H1 (cell line): Measurements from ENCODE around the gene LMBR1. TPM values are rescaled to one million over a fixed set of nuclear protein-coding genes. Genes with fewer than 3 reads are reported as not detected.

ENCODE experiments used
- CTCF ChIA-PET: fragments of 300-600 bp; sonication (Branson Sonifier 250); formaldehyde crosslinking; loops from one replicate; lab custom pipeline; 2021; ENCODE audit not compliant: partially characterized antibody; lab: Charles Lee
- POLR2A ChIA-PET: fragments of 300-600 bp; sonication (Branson Sonifier 250); formaldehyde crosslinking; loops from one replicate; lab custom pipeline; 2021; ENCODE audit warnings: inconsistent platforms; ENCODE audit not compliant: partially characterized antibody; lab: Charles Lee
- DNase-seq, 2 experiments: peaks; one replicate each; pipeline versions ENCODE4 v3.0.0 to v3.0.0-alpha.2; 2010 to 2022; ENCODE audit warnings: low spot score in 2 of 2, low read depth in 1 of 2, mixed read lengths in 1 of 2
- FAIRE-seq: peaks from 2 replicates; lab custom pipeline; 2011; peaks lifted over from hg19 to GRCh38; lab: Jason Lieb, UNC
- H2AFZ ChIP-seq: 2 replicates; pipeline ENCODE4 v1.8.1; 2012; ENCODE audit warnings: low read length, inconsistent platforms
- H2AK5ac ChIP-seq: 2 replicates; pipeline ENCODE4 v1.6.1; 2013; ENCODE audit warnings: low read depth, low read length
- H2BK120ac ChIP-seq: replicated peaks from 2 replicates; pipeline ENCODE3; 2013; ENCODE audit warnings: low read depth, low read length, inconsistent platforms
- H2BK12ac ChIP-seq: 2 replicates; pipeline ENCODE4 v1.6.1; 2013; ENCODE audit warnings: low read depth, low read length
- H2BK15ac ChIP-seq: 2 replicates; pipeline ENCODE4 v1.6.1; 2013; ENCODE audit warnings: low read length
- H2BK20ac ChIP-seq: 2 replicates; pipeline ENCODE4 v1.6.1; 2013; ENCODE audit warnings: low read length
- H2BK5ac ChIP-seq: 2 replicates; pipeline ENCODE4 v1.6.1; 2013; ENCODE audit warnings: low read depth, low read length
- H3K14ac ChIP-seq: 2 replicates; pipeline ENCODE4 v1.6.1; 2013; ENCODE audit warnings: inconsistent platforms; ENCODE audit not compliant: insufficient read length
- H3K18ac ChIP-seq: 2 replicates; pipeline ENCODE4 v1.6.1; 2013; ENCODE audit warnings: low read length; ENCODE audit errors: extremely low read depth
- H3K23ac ChIP-seq: 2 replicates; pipeline ENCODE4 v1.6.1; 2013; ENCODE audit warnings: inconsistent platforms; ENCODE audit not compliant: insufficient read length
- H3K23me2 ChIP-seq: 2 replicates; pipeline ENCODE4 v1.6.1; 2013; ENCODE audit warnings: low read depth, low read length
- H3K27ac ChIP-seq: 2 replicates; pipeline ENCODE4 v1.6.1; 2011; ENCODE audit warnings: low read depth, low read length, inconsistent platforms
- H3K27me3 ChIP-seq, 4 experiments: replicated peaks in 1 of 4; 1 replicate in 1 of 4; 2 replicates in 3 of 4; pipeline versions ENCODE4 v1.6.1 to v1.8.1; 2011 to 2013; ENCODE audit warnings: low read length in 3 of 4, mild to moderate bottlenecking in 3 of 4, inconsistent platforms in 2 of 4, mixed read lengths in 2 of 4, moderate library complexity in 1 of 4; ENCODE audit not compliant: control insufficient read depth in 3 of 4, insufficient read depth in 3 of 4; ENCODE audit errors: extremely low read depth in 1 of 4
- H3K36me3 ChIP-seq, 4 experiments: 2 replicates each; pipeline versions ENCODE4 v1.6.1 to v1.8.1; 2011 to 2013; ENCODE audit warnings: mild to moderate bottlenecking in 4 of 4, low read length in 3 of 4, moderate library complexity in 2 of 4, control low read depth in 1 of 4, inconsistent platforms in 1 of 4; ENCODE audit not compliant: insufficient read depth in 4 of 4, control insufficient read depth in 2 of 4
- H3K4ac ChIP-seq: replicated peaks from 2 replicates; pipeline ENCODE3; 2013; ENCODE audit warnings: low read length, low read depth, mixed read lengths, inconsistent platforms; ENCODE audit not compliant: insufficient read length
- H3K4me1 ChIP-seq, 4 experiments: replicated peaks in 1 of 4; 1 replicate in 1 of 4; 2 replicates in 3 of 4; pipeline versions ENCODE4 v1.6.1 to v1.8.1; 2011 to 2013; ENCODE audit warnings: low read length in 3 of 4, inconsistent platforms in 2 of 4, mixed read lengths in 1 of 4; ENCODE audit not compliant: insufficient read depth in 4 of 4, control insufficient read depth in 3 of 4
- H3K4me2 ChIP-seq, 2 experiments: 2 replicates each; pipeline versions ENCODE4 v1.6.1 to v1.8.1; 2011 to 2013; ENCODE audit warnings: low read depth in 2 of 2, low read length in 2 of 2, control low read depth in 1 of 2, inconsistent platforms in 1 of 2, mild to moderate bottlenecking in 1 of 2; ENCODE audit not compliant: insufficient read depth in 1 of 2
- H3K4me3 ChIP-seq, 4 experiments: fragments of 200-600, 300-600 bp in 1 of 4; sonication (generic), shearing (Covaris generic), sonication (Bioruptor Twin) in 1 of 4; 2 replicates each; pipeline versions ENCODE4 v1.5.1 to v1.8.1; 2011 to 2016; ENCODE audit warnings: low read length in 4 of 4, low read depth in 3 of 4, control low read depth in 2 of 4, inconsistent platforms in 2 of 4, mild to moderate bottlenecking in 2 of 4, mixed read lengths in 1 of 4, moderate library complexity in 1 of 4; ENCODE audit not compliant: insufficient read depth in 2 of 4; ENCODE audit errors: extremely low read depth in 1 of 4
- H3K56ac ChIP-seq: replicated peaks from 2 replicates; pipeline ENCODE3; 2013; ENCODE audit warnings: low read depth, mild to moderate bottlenecking, mixed read lengths, low read length, inconsistent platforms; ENCODE audit not compliant: insufficient read length
- H3K79me1 ChIP-seq: 2 replicates; pipeline ENCODE4 v1.6.1; 2013; ENCODE audit warnings: low read depth, low read length, control low read depth
- H3K79me2 ChIP-seq, 2 experiments: 2 replicates each; pipeline versions ENCODE4 v1.6.1 to v1.8.1; 2012 to 2013; ENCODE audit warnings: low read length in 2 of 2, mild to moderate bottlenecking in 2 of 2, inconsistent platforms in 1 of 2; ENCODE audit not compliant: insufficient read depth in 2 of 2, control insufficient read depth in 1 of 2
- H3K9ac ChIP-seq, 4 experiments: replicated peaks in 1 of 4; 1 replicate in 1 of 4; 2 replicates in 3 of 4; pipeline versions ENCODE4 v1.6.1 to v1.8.1; 2011 to 2013; ENCODE audit warnings: low read depth in 3 of 4, low read length in 3 of 4, control low read depth in 2 of 4, mild to moderate bottlenecking in 2 of 4, moderate library complexity in 2 of 4, inconsistent platforms in 1 of 4; ENCODE audit errors: extremely low read depth in 1 of 4
- H3K9me3 ChIP-seq, 2 experiments: 2 replicates each; pipeline versions ENCODE4 v1.6.1 to v1.8.1; 2012 to 2013; ENCODE audit warnings: mild to moderate bottlenecking in 2 of 2, moderate library complexity in 2 of 2, control low read depth in 1 of 2, inconsistent platforms in 1 of 2, low read depth in 1 of 2, low read length in 1 of 2, mixed read lengths in 1 of 2; ENCODE audit not compliant: insufficient read depth in 2 of 2
- H4K20me1 ChIP-seq, 2 experiments: replicated peaks in 1 of 2; 2 replicates each; pipeline versions ENCODE3 to v1.8.1; 2011 to 2013; ENCODE audit warnings: inconsistent platforms in 2 of 2, low read length in 2 of 2, mild to moderate bottlenecking in 1 of 2; ENCODE audit not compliant: insufficient read depth in 2 of 2, control insufficient read depth in 1 of 2
- H4K5ac ChIP-seq: 2 replicates; pipeline ENCODE4 v1.6.1; 2013; ENCODE audit warnings: low read length, low read depth, mixed read lengths, inconsistent platforms; ENCODE audit not compliant: insufficient read length
- H4K8ac ChIP-seq: 2 replicates; pipeline ENCODE4 v1.8.0; 2013; ENCODE audit warnings: mild to moderate bottlenecking, moderate library complexity, low read length, inconsistent platforms; ENCODE audit not compliant: insufficient read depth; ENCODE audit errors: extremely low read depth
- H4K91ac ChIP-seq: replicated peaks from 2 replicates; pipeline ENCODE3; 2013; ENCODE audit warnings: low read length, mixed read lengths, inconsistent platforms; ENCODE audit not compliant: insufficient read length
- GTF2F1 ChIP-seq: IDR thresholded peaks from 2 replicates; pipeline ENCODE4 v1.6.1; 2012; ENCODE audit warnings: low read depth, low read length, improper control_type of control experiment, borderline replicate concordance
- JUND ChIP-seq: IDR thresholded peaks from 2 replicates; pipeline ENCODE4 v1.6.1; 2011; ENCODE audit warnings: mild to moderate bottlenecking, improper control_type of control experiment, low read length
- RFX5 ChIP-seq: IDR thresholded peaks from 2 replicates; pipeline ENCODE4 v1.6.1; 2011; ENCODE audit warnings: low read depth, low read length, improper control_type of control experiment, borderline replicate concordance
- SAP30 ChIP-seq: fragments of 300-600 bp; sonication (generic); IDR thresholded peaks from 2 replicates; pipeline ENCODE4 v1.7.1; 2012; ENCODE audit warnings: low read length, moderate library complexity, mild to moderate bottlenecking, inconsistent platforms; ENCODE audit not compliant: insufficient read depth, insufficient replicate concordance
- WGBS, 2 experiments: shearing (Covaris generic) in 1 of 2; methylation state at CpG; one replicate each; pipeline versions ENCODE4 v1.1.6 to v1.1.7; 2013 to 2015; ENCODE audit warnings: low lambda C conversion rate in 2 of 2, mixed read lengths in 2 of 2, inconsistent platforms in 1 of 2, low coverage in 1 of 2, missing lambda C conversion rate in 1 of 2; ENCODE audit not compliant: insufficient replicate concordance in 2 of 2, insufficient coverage in 1 of 2, insufficient read length in 1 of 2; ENCODE audit errors: extremely low coverage in 1 of 2, missing lambda C conversion rate in 1 of 2; 5-methylcytosine and 5-hydroxymethylcytosine counted together
- polyA plus RNA-seq, 7 experiments: library from polyadenylated mRNA; depleted of rRNA in 3 of 7; stranded (reverse) in 5 of 7; unstranded in 2 of 7; fragments of >200 nt in 5 of 7; fragments of 200-250 nt in 2 of 7; gene quantifications; 1 replicate in 5 of 7; 2 replicates in 1 of 7; 4 replicates in 1 of 7; pipeline versions ENCODE4 v1.2.1 to v1.2.3, GENCODE V29; 2011 to 2013; ENCODE audit warnings: missing spikeins in 2 of 7, mixed read lengths in 2 of 7
- total RNA-seq: library from RNA; stranded (reverse); fragmentation: NEBNext Ultra II Directional; extraction: Animal tissue kit (Norgen Biotek cat#: 25700); gene quantifications from 2 replicates; pipeline ENCODE4 v1.2.1, GENCODE V29; 2021

The LMBR1 gene
- total and polyA plus RNA-seq, 2 of the 8 experiments (the other 6 are each of a cell fraction or from before 2014, with no cell fraction given) = 15.1 to 70.4 TPM

DNA sequence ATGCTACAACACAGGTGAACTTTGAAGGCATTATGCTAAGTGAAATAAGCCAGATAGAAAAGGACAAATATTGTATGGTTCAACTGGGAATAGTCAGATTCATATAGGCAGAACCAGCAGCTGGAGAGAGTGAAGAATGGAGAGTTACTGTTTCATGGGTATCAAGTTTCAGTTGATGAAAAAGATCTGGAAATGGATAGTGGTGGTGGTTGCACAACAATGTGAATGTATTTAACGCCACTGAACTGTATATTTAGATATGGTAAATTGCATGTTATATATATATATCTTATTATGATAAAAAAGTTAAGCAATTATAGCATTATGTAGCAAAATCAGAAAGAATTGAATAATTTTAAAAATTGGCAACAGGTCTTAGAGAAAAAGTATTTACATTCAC lies 3.9 kb downstream of the LMBR1 start:
- Histone ChIP-seq H2AFZ (no peak overlapping the region), H2BK15ac (no peak overlapping the region), H4K91ac (no peak overlapping the region), H3K4ac (no peak overlapping the region), H3K79me2 (peaks cover 6 to 72% of the 10 kb centered on the region in 2 experiments), H2AK5ac (no peak overlapping the region), H3K18ac (no peak overlapping the region), H3K4me3 (no peak overlapping the region), H3K4me1 (peaks cover 0 to 4% (median 0%) of the 10 kb centered on the region in 4 experiments; a peak in 2 of 7 replicates), H4K8ac (no peak overlapping the region), H3K14ac (no peak overlapping the region), H3K27ac (no peak overlapping the region), H3K36me3 (no peaks in the 10 kb centered on the region; a peak in 1 of 8 replicates), H3K9ac (no peak overlapping the region), H3K23me2 (0 out of 2 replicates have a peak, but pooled peaks cover 3% of the 10 kb centered on the region), H3K56ac (no peak overlapping the region), H4K20me1 (peaks cover 0 to 9% of the 10 kb centered on the region in 2 experiments), H2BK12ac (no peak overlapping the region), H2BK5ac (no peak overlapping the region), H3K9me3 (no peaks in the 10 kb centered on the region), H2BK120ac (no peak overlapping the region), H3K79me1 (peaks cover 8% of the 10 kb centered on the region), H2BK20ac (no peak overlapping the region), H3K27me3 (no peaks in the 10 kb centered on the region), H3K4me2 (no peak overlapping the region), H4K5ac (no peak overlapping the region), H3K23ac (no peak overlapping the region)
- TF ChIP-seq JUND (no peak), GTF2F1 (no peak), SAP30 (no peak), RFX5 (no peak)
- FAIRE-seq (no peak), DNase-seq (no peak)
- ChIA-PET CTCF (no interaction called here), POLR2A (no interaction called here)
- WGBS, 2 experiments = 81% methylated on average over 1 of the region's 1 CpG; no CpG with 5 or more reads in 1 of the 2 experiments
